Loucy (cell line): ENCODE results near the gene TOR1AIP2.

Experiments
- CTCF ChIP-seq: fragments of 200-600 bp; sonication (generic); conservative IDR thresholded peaks from 2 replicates; pipeline ENCODE4 v1.5.1; 2014; ENCODE audit warnings: mild to moderate bottlenecking, antibody characterized with exemption, low read length
- EZH2phosphoT487 ChIP-seq: fragments of 200-600 bp; IDR thresholded peaks from 2 replicates; pipeline ENCODE4 v1.6.1; 2018; ENCODE audit warnings: antibody characterized with exemption, mild to moderate bottlenecking, moderate library complexity, borderline replicate concordance

GRCh38 chr1:179877586-179878265 is at the start of gene TOR1AIP2:
- TF ChIP-seq CTCF (no peak), EZH2phosphoT487 (no peak)
